Heart right ventricle (tissue), 16 donors: ENCODE results near the gene PLEKHA7. TPM values are rescaled to one million over a fixed set of nuclear protein-coding genes. Genes with fewer than 3 reads are reported as not detected.

ENCODE experiments used
- ATAC-seq, 8 donors: fragments of 200-7000 bp; cut with Tn5 transposase; one replicate each; pipeline ENCODE4 v1.9.1; 2020; ENCODE audit warnings: mild to moderate bottlenecking in 8 of 8, moderate library complexity in 8 of 8, moderate number of reproducible peaks in 1 of 8
- DNase-seq, 2 donors: peaks; one replicate each; pipeline ENCODE4 v3.0.0-alpha.2; 2020
- H3K27ac ChIP-seq, 10 donors: fragments of 200-600 bp; sonication (generic) in 2 of 10; one replicate each; pipeline versions ENCODE4 v1.5.0 to v1.8.0; 2020 to 2022; ENCODE audit warnings: mild to moderate bottlenecking in 3 of 10
- H3K27me3 ChIP-seq, 7 donors: fragments of 200-600 bp; one replicate each; pipeline ENCODE4 v1.8.0; 2021 to 2022; ENCODE audit warnings: mild to moderate bottlenecking in 2 of 7
- H3K36me3 ChIP-seq, 9 donors: fragments of 200-600 bp; sonication (generic) in 1 of 9; one replicate each; pipeline versions ENCODE4 v1.5.0 to v1.8.0; 2020 to 2022; ENCODE audit warnings: mild to moderate bottlenecking in 2 of 9
- H3K4me1 ChIP-seq, 9 donors: fragments of 200-600 bp; sonication (generic) in 1 of 9; one replicate each; pipeline versions ENCODE4 v1.5.0 to v1.8.0; 2020 to 2022; ENCODE audit warnings: mild to moderate bottlenecking in 4 of 9
- H3K4me3 ChIP-seq, 10 donors: fragments of 200-600 bp; sonication (generic) in 2 of 10; one replicate each; pipeline versions ENCODE4 v1.5.0 to v1.8.0; 2020 to 2022; ENCODE audit warnings: mild to moderate bottlenecking in 7 of 10, moderate library complexity in 2 of 10
- H3K9me3 ChIP-seq, 11 donors: fragments of 200-600 bp in 10 of 11; sonication (generic) in 2 of 11; one replicate each; pipeline versions ENCODE4 v1.5.0 to v1.8.0; 2013 to 2022; ENCODE audit warnings: mild to moderate bottlenecking in 2 of 11, control low read depth in 1 of 11, moderate library complexity in 1 of 11
- WGBS, 2 donors: extraction: QIAGEN DNeasy Blood & Tissue Kit; methylation state at CpG; one replicate each; pipeline ENCODE4 v1.1.7; 2013; ENCODE audit warnings: inconsistent platforms in 1 of 2; 5-methylcytosine and 5-hydroxymethylcytosine counted together
- intact Hi-C, 10 donors: fragments of 100-400 bp; cut with DNase I; formaldehyde crosslinking; loops; one replicate each; pipeline versions ENCODE4 v1.11.1 to v1.14.2; 2022
- polyA plus RNA-seq, 2 donors: library from polyadenylated mRNA; stranded (reverse); fragments of 200-250 nt; gene quantifications; one replicate each; pipeline ENCODE4 v1.2.3, GENCODE V29; 2013
- total RNA-seq, 10 donors: library from RNA; stranded (reverse); fragmentation: NEBNext Ultra II Directional in 3 of 10; extraction: Animal tissue kit (Norgen Biotek cat#: 25700) in 3 of 10; gene quantifications; one replicate each; pipeline versions ENCODE4 v1.2.1 to v1.2.4, GENCODE V29; 2021 to 2023
- TF ChIP-seq, protein P1 (sequence below), 9 donors: fragments of 200-600 bp; sonication (generic) in 2 of 9; IDR thresholded peaks; one replicate each; pipeline versions ENCODE4 v1.5.0 to v1.8.0; 2021 to 2022; ENCODE audit warnings: antibody characterized with exemption in 9 of 9, mild to moderate bottlenecking in 5 of 9, moderate library complexity in 1 of 9
- donor health status: Arrhythmogenic right ventricular cardiomyopathy.
- donor health status: ischemic (EF 13 %, LVEDD 7.1; RV severe dilation, severe dysfunction).
- donor health status: healthy with polysubstance abuse.
- donor health status: DM: no; HTN: yes; CAD: no.
- donor health status: DM: no; HTN: no; CAD: no.
- donor health status: ischemic (EF 25% LVEDD 6.9; RV normal size, moderate dysfunction).
- donor health status: ischemic (EF 25% LVEDD 5.7; RV mildly dilated, moderate dysfunction).
- donor health status: healthy.
- donor health status: DM: yes; HTN: yes; CAD: no.
- donor health status: Ischemic cardiomyopathy.
- donor health status: ischemic (EF 35%, LVEDD 5.7; RV mildly dilated, moderate dysfunction).
- donor health status: nonischemic (EF 11% LVEDD 7.7; RV severe dilation, severe dysfunction).
- donor health status: DM: yes; HTN: yes; CAD: no.
- donor health status: PGD.
- donor health status: ischemic (EF 29% LVEDD 5.4; RV normal size, mild dysfunction).
- donor health status: nonischemic (EF 23%, LVEDD 6.1; RV moderate dilation, normal function).

PLEKHA7 gene
- total and polyA plus RNA-seq, 12 donors = 15.3 to 46.9 (median 24.0) TPM

DNA sequence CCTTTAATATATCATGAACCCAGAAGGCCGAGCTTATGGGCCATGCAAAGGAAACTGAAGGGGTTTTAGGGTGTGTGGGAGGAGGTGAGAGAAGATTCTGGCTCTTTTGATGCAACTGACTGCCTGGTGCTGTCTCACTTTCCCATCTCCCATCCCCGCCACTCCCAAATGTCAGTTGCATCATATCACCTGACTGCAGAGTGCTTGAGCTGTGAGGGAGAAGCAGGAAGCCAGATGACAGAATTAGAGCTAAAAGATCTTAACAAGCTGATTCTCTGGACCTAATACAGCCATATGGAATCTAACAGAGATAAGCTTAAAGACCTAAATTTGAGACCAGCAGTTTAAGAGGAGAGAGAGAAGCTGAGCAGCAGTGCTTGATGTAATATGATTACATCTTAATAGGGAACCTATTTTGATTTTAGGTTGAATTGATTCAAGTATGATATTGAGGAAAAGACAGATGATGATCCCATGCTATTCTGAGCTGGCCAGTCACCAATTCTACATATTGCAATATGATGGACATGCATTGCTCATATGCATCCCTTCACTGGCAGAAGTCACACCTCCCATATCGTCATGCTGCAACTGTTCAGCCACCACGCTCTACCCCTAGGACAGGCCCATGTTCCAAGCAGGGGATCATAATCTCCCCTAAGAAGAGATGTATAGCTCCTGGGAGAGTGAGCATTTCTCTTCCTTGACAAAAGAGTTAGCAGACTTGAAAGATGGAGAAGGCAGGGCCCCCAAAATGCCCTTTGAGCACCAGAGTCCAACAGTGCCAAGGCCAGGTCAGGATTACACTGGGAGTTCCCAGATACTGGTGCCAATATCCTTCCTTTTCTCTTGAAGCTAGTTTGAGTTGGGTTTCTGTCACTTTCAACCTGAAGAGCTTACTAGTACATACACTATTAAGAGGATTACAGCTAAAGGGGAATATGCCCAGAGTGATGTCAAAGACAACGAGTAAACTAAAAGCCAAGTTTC lies 44.9 kb downstream of the PLEKHA7 start:
- intact Hi-C loops = no loop called here
- Histone ChIP-seq H3K36me3 (no peaks in the 10 kb centered on the region), H3K4me1 (no peaks in the 10 kb centered on the region), H3K9me3 (no peaks in the 10 kb centered on the region), H3K4me3 (no peak overlapping the region), H3K27me3 (no peaks in the 10 kb centered on the region), H3K27ac (no peak overlapping the region)
- DNase-seq = no peak
- ATAC-seq = no peak
- 64 to 68% methylated on average over 5 of the region's 5 CpGs for WGBS, 2 donors
- TF ChIP-seq, protein P1, sequence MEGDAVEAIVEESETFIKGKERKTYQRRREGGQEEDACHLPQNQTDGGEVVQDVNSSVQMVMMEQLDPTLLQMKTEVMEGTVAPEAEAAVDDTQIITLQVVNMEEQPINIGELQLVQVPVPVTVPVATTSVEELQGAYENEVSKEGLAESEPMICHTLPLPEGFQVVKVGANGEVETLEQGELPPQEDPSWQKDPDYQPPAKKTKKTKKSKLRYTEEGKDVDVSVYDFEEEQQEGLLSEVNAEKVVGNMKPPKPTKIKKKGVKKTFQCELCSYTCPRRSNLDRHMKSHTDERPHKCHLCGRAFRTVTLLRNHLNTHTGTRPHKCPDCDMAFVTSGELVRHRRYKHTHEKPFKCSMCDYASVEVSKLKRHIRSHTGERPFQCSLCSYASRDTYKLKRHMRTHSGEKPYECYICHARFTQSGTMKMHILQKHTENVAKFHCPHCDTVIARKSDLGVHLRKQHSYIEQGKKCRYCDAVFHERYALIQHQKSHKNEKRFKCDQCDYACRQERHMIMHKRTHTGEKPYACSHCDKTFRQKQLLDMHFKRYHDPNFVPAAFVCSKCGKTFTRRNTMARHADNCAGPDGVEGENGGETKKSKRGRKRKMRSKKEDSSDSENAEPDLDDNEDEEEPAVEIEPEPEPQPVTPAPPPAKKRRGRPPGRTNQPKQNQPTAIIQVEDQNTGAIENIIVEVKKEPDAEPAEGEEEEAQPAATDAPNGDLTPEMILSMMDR (IDR thresholded peaks at IDR 0.05) = no peak

DNA sequence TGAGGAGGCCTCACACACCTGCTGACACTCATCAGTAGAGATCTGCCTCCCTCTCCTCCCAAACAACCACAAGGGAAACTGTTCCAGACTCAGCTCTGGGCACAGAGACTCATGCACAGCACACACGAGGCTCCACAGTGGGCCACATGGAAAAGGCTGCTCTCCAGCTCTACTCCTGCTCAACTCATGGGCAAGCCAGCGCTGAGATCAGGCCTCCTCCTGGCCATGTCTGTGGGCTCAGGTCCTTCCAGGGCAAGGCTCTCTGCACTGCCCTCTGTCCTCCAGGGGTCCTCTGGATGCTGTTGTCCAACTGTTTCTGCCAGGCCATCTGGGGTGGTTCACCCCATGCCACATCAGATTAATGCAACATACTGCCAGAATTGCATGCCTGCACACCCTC lies 46.0 kb downstream of the PLEKHA7 start:
- Histone ChIP-seq H3K36me3 (no peaks in the 10 kb centered on the region), H3K27ac (no peak overlapping the region), H3K4me1 (no peaks in the 10 kb centered on the region), H3K4me3 (no peak overlapping the region), H3K27me3 (no peaks in the 10 kb centered on the region), H3K9me3 (no peaks in the 10 kb centered on the region)
- DNase-seq (no peak), ATAC-seq (no peak)
- intact Hi-C loops = no loop called here
- WGBS, 2 donors = 80 to 92% methylated on average over 2 of the region's 2 CpGs
- TF ChIP-seq, protein P1 (IDR thresholded peaks at IDR 0.05) = no peak

DNA sequence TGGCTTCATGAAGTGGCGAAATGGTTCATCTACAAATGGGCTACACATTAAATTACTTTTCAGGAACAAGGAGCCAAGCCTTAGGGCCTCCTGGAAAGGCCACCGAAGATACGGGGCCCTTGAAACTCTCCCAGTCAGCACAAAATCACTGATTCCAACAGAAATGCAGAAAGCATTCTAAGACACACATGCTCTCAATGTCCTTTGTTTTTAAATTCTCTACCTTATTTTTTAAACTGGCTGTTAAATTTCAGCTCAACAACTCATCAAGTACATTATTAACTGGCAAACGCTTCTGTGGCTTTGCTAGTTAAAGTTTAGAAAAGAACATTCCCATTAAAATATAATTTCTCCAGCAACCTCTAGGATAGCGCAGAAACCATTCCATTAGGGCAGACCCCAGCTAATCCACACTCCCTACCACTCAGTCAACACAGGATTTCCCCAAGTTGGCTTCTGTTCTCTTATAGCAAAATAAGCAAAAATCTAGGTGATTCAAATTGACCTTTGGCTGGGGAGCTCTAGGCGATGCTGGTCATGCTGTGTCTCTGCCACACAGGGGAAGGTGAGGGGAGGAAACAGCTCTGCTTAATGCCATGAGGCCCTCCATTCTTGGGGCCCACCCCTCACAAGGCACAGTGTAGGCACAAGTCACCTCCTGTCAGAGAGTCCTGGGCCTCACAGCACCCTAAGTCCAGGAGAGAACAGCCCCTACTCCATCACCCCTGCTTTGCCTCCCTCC lies 47.1 kb downstream of the PLEKHA7 start:
- DNase-seq (no peak), ATAC-seq (no peak)
- no peaks in the 10 kb centered on the region for H3K4me1 ChIP-seq
- WGBS, 2 donors = 87 to 94% methylated on average over 6 of the region's 6 CpGs
- intact Hi-C loops = no loop called here
- H3K9me3 ChIP-seq = no peaks in the 10 kb centered on the region
- no peaks in the 10 kb centered on the region for H3K36me3 ChIP-seq
- no peaks in the 10 kb centered on the region for H3K27me3 ChIP-seq
- no peak overlapping the region for H3K4me3 ChIP-seq
- H3K27ac ChIP-seq = no peak overlapping the region
- TF ChIP-seq, protein P1 (IDR thresholded peaks at IDR 0.05) = no peak

DNA sequence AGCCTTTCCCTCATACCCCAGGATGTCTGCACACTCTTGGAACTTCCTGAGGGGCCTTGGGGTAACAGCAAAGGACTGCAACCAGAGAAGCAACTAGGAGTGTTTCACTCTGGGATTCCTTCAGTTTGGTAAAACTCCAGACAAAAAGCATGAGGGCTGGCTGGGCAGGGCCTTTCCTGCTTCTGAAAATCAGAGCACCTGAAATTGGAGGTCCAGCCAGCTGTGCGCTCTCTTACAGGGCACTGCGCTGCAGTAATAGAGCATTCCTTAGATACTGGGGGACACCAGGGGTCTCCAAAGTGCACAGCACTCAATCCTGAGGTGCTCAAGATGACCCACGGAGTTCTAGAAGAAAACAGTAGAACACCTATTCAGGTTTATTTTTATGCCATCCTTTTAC lies 49.7 kb downstream of the PLEKHA7 start:
- DNase-seq (no peak), ATAC-seq (no peak)
- no peaks in the 10 kb centered on the region for H3K36me3 ChIP-seq
- intact Hi-C loops = no loop called here
- TF ChIP-seq, protein P1 (IDR thresholded peaks at IDR 0.05) = no peak
- no peaks in the 10 kb centered on the region for H3K9me3 ChIP-seq
- H3K4me1 ChIP-seq = no peaks in the 10 kb centered on the region
- no peaks in the 10 kb centered on the region for H3K27me3 ChIP-seq
- no peak overlapping the region for H3K4me3 ChIP-seq
- no peak overlapping the region for H3K27ac ChIP-seq
- 90 to 98% methylated on average over 3 of the region's 3 CpGs for WGBS, 2 donors
